H7 (cell line): ENCODE results near the gene ZDHHC9. TPM values are rescaled to one million over a fixed set of nuclear protein-coding genes. Genes with fewer than 3 reads are reported as not detected.

Source experiments
- DNase-seq: peaks from one replicate; pipeline ENCODE4 v3.0.0; 2012
- H3K27me3 ChIP-seq: 2 replicates; pipeline ENCODE4 v1.6.0; 2011; ENCODE audit warnings: mild to moderate bottlenecking, low read length; ENCODE audit not compliant: control insufficient read depth, insufficient read depth
- H3K36me3 ChIP-seq: replicated peaks from 2 replicates; pipeline ENCODE4 v1.5.1; 2011; ENCODE audit warnings: low read length; ENCODE audit not compliant: control insufficient read depth, insufficient read depth
- H3K4me3 ChIP-seq: 2 replicates; pipeline ENCODE4 v1.5.1; 2011; ENCODE audit warnings: low read depth, mild to moderate bottlenecking, control low read depth, low read length, moderate library complexity; ENCODE audit not compliant: insufficient read depth
- total RNA-seq: library from RNA; depleted of rRNA; stranded (reverse); fragments of >200 nt; shearing (Covaris generic); gene quantifications from 2 replicates; pipeline ENCODE4 v1.2.3, GENCODE V29; 2014

The ZDHHC9 gene
- total RNA-seq, 1 experiment from 2014 or later, result 48.7 TPM

- H3K36me3 ChIP-seq, result no peaks in the 10 kb centered on the region
- DNase-seq, result no peak
- no peaks in the 10 kb centered on the region for H3K27me3 ChIP-seq
- no peak overlapping the region for H3K4me3 ChIP-seq
Observed at GRCh38 chrX:129785160-129785947, 58.3 kb downstream of the ZDHHC9 start.

- Histone ChIP-seq H3K4me3 (no peak overlapping the region), H3K27me3 (no peaks in the 10 kb centered on the region), H3K36me3 (no peaks in the 10 kb centered on the region)
- DNase-seq, result no peak
Observed at GRCh38 chrX:129784371-129784770, 59.3 kb downstream of the ZDHHC9 start.

- Histone ChIP-seq H3K4me3 (no peak overlapping the region), H3K27me3 (no peaks in the 10 kb centered on the region), H3K36me3 (no peaks in the 10 kb centered on the region)
- no peak for DNase-seq
Observed at GRCh38 chrX:129783291-129783713, 60.4 kb downstream of the ZDHHC9 start.

- H3K4me3 ChIP-seq, result no peak overlapping the region
- H3K27me3 ChIP-seq, result no peaks in the 10 kb centered on the region
- no peaks in the 10 kb centered on the region for H3K36me3 ChIP-seq
- no peak for DNase-seq
Observed at GRCh38 chrX:129782706-129783105, 61.0 kb downstream of the ZDHHC9 start.

GRCh38 chrX:129781680-129782495 lies 61.8 kb downstream of the ZDHHC9 start:
- no peak for DNase-seq
- Histone ChIP-seq H3K4me3 (no peak overlapping the region), H3K27me3 (no peaks in the 10 kb centered on the region), H3K36me3 (no peaks in the 10 kb centered on the region)

- Histone ChIP-seq H3K4me3 (no peak overlapping the region), H3K36me3 (no peaks in the 10 kb centered on the region), H3K27me3 (no peaks in the 10 kb centered on the region)
- DNase-seq, result peak; percentile 73
Observed at GRCh38 chrX:129781134-129781672, 62.5 kb downstream of the ZDHHC9 start.

GRCh38 chrX:129780441-129781105 lies 63.1 kb downstream of the ZDHHC9 start:
- no peaks in the 10 kb centered on the region for H3K27me3 ChIP-seq
- DNase-seq, result no peak
- no peaks in the 10 kb centered on the region for H3K36me3 ChIP-seq
- H3K4me3 ChIP-seq, result no peak overlapping the region

GRCh38 chrX:129779747-129780146 lies 63.9 kb downstream of the ZDHHC9 start, which contains the start of gene SASH3:
Gene SASH3, plus strand, starts transcription at chrX:129779949. Its CDS starts 149 bp downstream, at chrX:129780098.
- DNase-seq, result no peak
- no peak within 1 kb of the TSS for H3K4me3 ChIP-seq
- H3K27me3 ChIP-seq, result no peaks in the 10 kb centered on the region
- H3K36me3 ChIP-seq, result no peaks in the 10 kb centered on the region

GRCh38 chrX:129779086-129779672 lies 64.5 kb downstream of the ZDHHC9 start:
- no peaks in the 10 kb centered on the region for H3K27me3 ChIP-seq
- H3K36me3 ChIP-seq, result no peaks in the 10 kb centered on the region
- DNase-seq, result no peak
- no peak overlapping the region for H3K4me3 ChIP-seq

GRCh38 chrX:129777218-129778030 lies 66.3 kb downstream of the ZDHHC9 start:
- no peak overlapping the region for H3K4me3 ChIP-seq

GRCh38 chrX:129773649-129774458 lies 69.8 kb downstream of the ZDHHC9 start:
- H3K27me3 ChIP-seq, result no peaks in the 10 kb centered on the region
- H3K36me3 ChIP-seq, result no peaks in the 10 kb centered on the region
- H3K4me3 ChIP-seq, result no peak overlapping the region
- DNase-seq, result no peak

More at GRCh38 chrX:129777218-129778030, 66.3 kb downstream of the ZDHHC9 start:
- H3K27me3 ChIP-seq, result no peaks in the 10 kb centered on the region
- H3K36me3 ChIP-seq, result no peaks in the 10 kb centered on the region
- DNase-seq, result peak; percentile 63

- DNase-seq, result no peak
- H3K27me3 ChIP-seq, result no peaks in the 10 kb centered on the region
Observed at GRCh38 chrX:129772796-129773431, 70.8 kb downstream of the ZDHHC9 start.

More at GRCh38 chrX:129772796-129773431, 70.8 kb downstream of the ZDHHC9 start:
- no peaks in the 10 kb centered on the region for H3K36me3 ChIP-seq
- H3K4me3 ChIP-seq, result no peak overlapping the region
